ENCODE results near the gene ETS2. TPM values are rescaled to one million over a fixed set of nuclear protein-coding genes. Genes with fewer than 3 reads are reported as not detected.
A peak's percentile ranks its signal among the peaks of the same experiment; 100 is the strongest.

The ETS2 gene
- total and polyA plus RNA-seq, 12 donors = 26.2 to 81.5 (median 43.8) TPM

DNA sequence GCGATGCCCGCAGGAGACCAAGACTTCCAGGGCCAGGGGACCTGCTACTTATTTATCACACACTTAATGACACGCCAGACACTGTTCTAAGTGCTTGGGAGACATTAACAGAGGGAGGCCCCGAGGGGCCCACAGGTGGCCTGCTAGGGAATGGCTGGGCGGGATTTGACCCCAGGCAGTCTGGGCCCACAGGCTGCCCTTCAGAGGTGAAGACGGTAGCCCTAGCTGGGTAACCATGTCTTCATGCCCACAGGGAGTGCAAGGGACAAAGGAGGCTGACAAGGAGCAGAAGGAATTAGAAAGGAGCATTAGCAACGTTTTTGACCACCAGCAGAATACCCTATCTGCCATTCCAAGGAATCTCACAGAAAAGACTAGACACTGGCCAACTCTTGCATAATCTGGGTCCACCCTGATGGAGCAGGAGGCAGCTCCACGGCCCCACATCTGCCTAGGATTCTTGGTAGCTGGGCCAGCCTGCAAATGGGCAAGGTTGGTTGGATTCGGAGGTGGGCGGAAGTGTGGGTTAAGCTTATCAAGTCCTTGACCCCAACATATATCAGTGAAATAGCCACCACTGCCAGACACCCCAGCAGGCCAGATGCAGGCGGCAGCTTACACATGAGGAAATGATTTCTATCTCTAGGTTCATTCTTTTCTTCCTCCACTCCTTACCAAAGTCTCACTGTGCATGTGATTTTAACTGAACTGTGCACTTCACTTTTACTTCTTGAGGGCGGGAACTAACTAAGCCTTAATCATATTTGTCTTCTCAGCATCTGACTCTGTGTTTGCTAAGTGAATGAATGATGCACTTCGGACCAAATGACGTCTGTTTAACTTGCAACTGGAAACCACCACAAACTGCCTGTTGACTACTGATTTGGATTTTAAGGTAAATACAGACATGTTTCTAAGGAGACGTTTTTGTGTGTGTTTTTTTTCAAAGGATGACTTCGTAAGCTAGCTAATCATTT is 3.4 kb upstream of the ETS2 start:
- 88 to 89% methylated on average over 16 of the region's 16 CpGs for WGBS, 2 donors
- no peaks in the 10 kb centered on the region for H3K27me3 ChIP-seq
- ATAC-seq (no peak), DNase-seq (no peak)
- intact Hi-C loops (cut with DNase I) = loop anchor here in 8 of 10 donors (5.0 to 10.0 kb wide), 10 partner anchors 35 to 330 kb away; no protein-coding TSS in a partner anchor
- TF ChIP-seq, protein P1, sequence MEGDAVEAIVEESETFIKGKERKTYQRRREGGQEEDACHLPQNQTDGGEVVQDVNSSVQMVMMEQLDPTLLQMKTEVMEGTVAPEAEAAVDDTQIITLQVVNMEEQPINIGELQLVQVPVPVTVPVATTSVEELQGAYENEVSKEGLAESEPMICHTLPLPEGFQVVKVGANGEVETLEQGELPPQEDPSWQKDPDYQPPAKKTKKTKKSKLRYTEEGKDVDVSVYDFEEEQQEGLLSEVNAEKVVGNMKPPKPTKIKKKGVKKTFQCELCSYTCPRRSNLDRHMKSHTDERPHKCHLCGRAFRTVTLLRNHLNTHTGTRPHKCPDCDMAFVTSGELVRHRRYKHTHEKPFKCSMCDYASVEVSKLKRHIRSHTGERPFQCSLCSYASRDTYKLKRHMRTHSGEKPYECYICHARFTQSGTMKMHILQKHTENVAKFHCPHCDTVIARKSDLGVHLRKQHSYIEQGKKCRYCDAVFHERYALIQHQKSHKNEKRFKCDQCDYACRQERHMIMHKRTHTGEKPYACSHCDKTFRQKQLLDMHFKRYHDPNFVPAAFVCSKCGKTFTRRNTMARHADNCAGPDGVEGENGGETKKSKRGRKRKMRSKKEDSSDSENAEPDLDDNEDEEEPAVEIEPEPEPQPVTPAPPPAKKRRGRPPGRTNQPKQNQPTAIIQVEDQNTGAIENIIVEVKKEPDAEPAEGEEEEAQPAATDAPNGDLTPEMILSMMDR (IDR thresholded peaks at IDR 0.05) = no peak
- H3K36me3 ChIP-seq = no peaks in the 10 kb centered on the region
- H3K4me3 ChIP-seq = no peak overlapping the region
- no peaks in the 10 kb centered on the region for H3K9me3 ChIP-seq
- H3K4me1 ChIP-seq = peaks cover 0 to 13% (median 4%) of the 10 kb centered on the region in 9 donors
- no peak overlapping the region for H3K27ac ChIP-seq

DNA sequence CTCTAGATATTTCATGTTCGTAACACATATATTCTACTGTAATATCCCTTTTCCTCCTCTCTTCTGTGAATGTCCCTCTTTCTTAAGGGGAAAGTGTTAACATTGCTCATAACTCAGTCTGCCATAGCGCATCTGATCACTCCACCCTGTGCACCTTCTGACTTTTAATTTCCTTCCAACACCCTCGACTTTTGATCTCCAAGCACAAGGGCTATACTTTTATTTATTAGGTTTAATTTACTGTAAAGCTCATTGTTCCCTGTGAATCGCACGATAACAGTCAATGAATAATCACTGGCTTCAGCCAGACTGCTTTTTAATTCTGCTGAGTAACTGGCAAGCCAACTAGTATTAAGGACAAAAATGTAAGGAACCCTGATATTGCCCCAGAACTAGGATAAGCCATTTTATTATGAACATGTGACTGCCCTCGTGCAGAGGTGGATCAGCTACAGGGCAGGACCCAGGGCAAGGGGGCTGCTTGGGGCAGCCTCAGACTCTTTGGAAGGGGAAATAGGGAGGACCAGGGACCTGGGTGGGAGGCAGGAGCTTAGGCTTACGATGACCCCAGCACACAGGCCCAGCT is 2.6 kb upstream of the ETS2 start:
- no peak for DNase-seq
- H3K9me3 ChIP-seq = no peaks in the 10 kb centered on the region
- no peak overlapping the region for H3K4me3 ChIP-seq
- intact Hi-C loops (cut with DNase I) = loop anchor here in 8 of 10 donors (5.0 to 10.0 kb wide), 10 partner anchors 36 to 329 kb away; no protein-coding TSS in a partner anchor
- peaks cover 0 to 18% (median 5%) of the 10 kb centered on the region in 9 donors for H3K4me1 ChIP-seq
- peaks cover 0 to 8% (median 0%) of the 10 kb centered on the region in 9 donors for H3K36me3 ChIP-seq
- 81 to 86% methylated on average over 7 of the region's 7 CpGs for WGBS, 2 donors
- H3K27ac ChIP-seq = no peak overlapping the region
- H3K27me3 ChIP-seq = no peaks in the 10 kb centered on the region
- ATAC-seq = no peak
- TF ChIP-seq, protein P1 (IDR thresholded peaks at IDR 0.05) = no peak

DNA sequence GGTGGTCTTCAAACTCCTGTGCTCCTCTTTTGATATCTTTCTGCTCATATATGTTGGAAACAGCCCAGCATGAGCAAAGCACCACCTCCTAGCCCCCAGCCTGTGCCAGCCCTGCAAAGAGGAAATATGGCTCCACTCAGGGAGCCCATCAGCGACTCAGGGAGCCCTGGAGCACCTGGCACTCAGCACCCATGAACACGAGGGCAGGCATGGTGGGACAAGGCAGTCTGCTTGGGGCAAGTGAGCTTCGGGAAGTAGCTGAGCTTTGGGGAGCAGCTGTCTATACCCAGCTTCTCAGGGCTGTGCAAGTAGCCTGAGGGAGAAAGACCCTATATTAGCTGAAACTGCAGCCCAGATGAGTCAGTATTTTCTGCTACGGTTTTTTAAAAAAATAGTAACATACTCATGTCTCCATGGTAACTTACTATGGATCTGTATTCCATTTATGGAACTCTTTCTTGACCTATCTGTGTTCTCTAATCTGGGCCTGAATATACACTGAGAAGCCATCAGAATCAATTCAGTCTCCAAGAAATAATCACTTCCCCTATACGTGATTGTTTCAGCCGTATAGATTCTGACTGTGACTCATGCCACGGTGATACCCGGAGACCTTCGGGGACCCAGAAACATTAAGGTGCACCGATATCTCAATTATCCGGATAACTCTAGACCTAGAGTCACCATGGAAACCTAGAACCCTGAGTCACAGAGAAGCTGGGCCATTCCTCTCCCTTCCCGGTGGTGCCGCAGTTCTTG is 1.5 kb upstream of the ETS2 start:
- Histone ChIP-seq H3K9me3 (no peaks in the 10 kb centered on the region), H3K27ac (peak overlapping the region in 6 of 10 donors; percentile 97 to 99 (median 99)), H3K27me3 (no peaks in the 10 kb centered on the region), H3K4me3 (peak overlapping the region in 3 of 10 donors; percentile 90 to 93 (median 92)), H3K36me3 (peaks cover 0 to 16% (median 0%) of the 10 kb centered on the region in 9 donors), H3K4me1 (peaks cover 0 to 25% (median 7%) of the 10 kb centered on the region in 9 donors)
- DNase-seq (no peak), ATAC-seq (no peak)
- TF ChIP-seq, protein P1 (IDR thresholded peaks at IDR 0.05) = no peak
- intact Hi-C loops (cut with DNase I) = loop anchor here (2.0 to 10.0 kb wide), 16 partner anchors 37 to 328 kb away; no protein-coding TSS in a partner anchor
- WGBS, 2 donors = 80 to 94% methylated on average over 13 of the region's 13 CpGs
